GM10266 (cell line): ENCODE data around the gene NLGN2.
"Not testable (repeated sequence)": the region's sequence is repeated elsewhere in the genome, so short reads cannot be mapped to it uniquely, and the experiment has no call there.

Source experiments
- DNase-seq: peaks from one replicate; pipeline ENCODE4 v3.0.0; 2012; ENCODE audit errors: extremely low spot score
- TF ChIP-seq, protein P1 (sequence below): IDR thresholded peaks from 2 replicates; pipeline ENCODE4 v1.5.1; 2012; ENCODE audit warnings: mild to moderate bottlenecking, low read depth; ENCODE audit not compliant: control insufficient read depth, insufficient read depth; ENCODE audit errors: missing control alignments

NLGN2 gene

DNA sequence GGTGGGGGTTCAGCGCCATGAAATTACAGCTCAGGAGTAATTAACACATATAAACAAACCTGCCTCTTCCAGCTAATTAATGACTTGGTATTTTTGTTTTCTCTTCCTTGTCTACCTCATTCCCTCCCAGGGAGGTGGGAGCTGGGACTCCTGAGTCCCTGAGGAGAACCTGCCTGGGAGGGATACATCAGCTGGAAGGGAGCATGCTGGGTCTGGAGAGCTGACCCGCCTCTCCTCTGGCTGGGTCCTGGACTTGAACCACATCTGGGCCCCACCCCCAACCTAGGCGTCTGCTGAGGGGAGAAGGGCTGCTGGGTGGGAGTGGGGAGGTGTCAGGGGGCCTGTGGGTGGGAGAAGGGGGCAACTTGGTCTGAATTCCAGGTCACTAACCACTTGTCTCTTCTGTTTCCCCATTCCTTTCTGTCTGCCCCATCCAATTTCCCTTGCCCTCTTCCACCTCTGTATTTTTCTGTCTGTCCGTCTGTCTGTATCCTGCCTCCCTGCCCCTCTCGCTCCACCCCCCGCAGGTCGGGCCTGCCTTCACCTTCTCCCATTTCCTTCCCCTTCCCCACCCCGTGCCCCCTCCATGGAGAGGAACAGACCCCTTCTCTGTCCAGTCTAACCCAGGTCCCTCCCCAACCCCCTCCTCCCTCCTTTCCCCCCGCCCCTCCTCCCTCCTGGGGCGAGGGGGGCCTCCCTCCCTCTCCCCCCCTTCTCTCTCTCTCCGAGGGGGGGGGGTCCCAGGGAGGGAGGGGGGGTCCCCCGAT, at the start of gene NLGN2:
NLGN2 (plus strand) TSS at position 361 of the 767 bp plus-strand sequence. CDS start 411 bp downstream, outside the sequence.
- TF ChIP-seq, protein P1, sequence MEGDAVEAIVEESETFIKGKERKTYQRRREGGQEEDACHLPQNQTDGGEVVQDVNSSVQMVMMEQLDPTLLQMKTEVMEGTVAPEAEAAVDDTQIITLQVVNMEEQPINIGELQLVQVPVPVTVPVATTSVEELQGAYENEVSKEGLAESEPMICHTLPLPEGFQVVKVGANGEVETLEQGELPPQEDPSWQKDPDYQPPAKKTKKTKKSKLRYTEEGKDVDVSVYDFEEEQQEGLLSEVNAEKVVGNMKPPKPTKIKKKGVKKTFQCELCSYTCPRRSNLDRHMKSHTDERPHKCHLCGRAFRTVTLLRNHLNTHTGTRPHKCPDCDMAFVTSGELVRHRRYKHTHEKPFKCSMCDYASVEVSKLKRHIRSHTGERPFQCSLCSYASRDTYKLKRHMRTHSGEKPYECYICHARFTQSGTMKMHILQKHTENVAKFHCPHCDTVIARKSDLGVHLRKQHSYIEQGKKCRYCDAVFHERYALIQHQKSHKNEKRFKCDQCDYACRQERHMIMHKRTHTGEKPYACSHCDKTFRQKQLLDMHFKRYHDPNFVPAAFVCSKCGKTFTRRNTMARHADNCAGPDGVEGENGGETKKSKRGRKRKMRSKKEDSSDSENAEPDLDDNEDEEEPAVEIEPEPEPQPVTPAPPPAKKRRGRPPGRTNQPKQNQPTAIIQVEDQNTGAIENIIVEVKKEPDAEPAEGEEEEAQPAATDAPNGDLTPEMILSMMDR = no peak

DNA sequence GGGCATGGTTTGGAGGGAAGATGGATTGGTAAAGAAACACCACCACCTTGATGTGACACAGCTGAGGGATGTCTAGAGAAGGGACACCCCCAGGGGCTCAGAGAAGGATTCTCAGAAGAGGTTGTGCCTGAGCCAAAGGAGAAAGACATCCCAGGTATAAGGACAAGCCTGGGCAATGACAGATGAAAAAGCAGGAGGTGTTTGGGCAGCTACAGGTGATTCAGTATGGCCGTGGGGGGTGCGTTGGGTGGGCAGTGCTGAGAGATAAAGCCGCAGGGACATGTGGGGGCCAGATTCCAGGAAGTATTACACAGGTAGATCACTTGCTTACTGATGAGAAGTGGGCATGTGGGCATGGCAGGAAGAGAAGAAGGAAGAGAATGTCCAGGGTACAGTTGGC, 45.7 kb upstream of the NLGN2 start:
- TF ChIP-seq, protein P1 = no peak
- DNase-seq = no peak

More for the DNA sequence above, at the start of gene NLGN2:
- DNase-seq = no peak

DNA sequence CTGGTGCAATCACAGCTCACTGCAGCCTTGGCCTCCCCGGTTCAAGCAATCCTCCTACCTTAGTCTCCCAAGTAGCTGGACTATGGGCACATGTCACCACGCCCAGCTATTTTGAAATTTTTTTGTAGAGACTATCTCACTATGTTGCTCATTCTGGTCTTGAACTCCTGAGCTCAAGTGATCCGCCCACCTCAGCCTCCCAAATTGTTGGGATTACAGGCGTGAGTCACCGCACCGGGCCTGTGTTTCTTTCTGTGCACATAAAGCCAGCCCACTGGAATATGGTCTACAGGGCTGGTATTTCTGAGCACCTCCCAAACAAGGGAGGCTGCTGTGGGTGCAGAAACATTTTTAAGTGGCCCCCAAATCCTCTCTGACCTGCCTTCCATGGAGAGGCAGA, 44.3 kb upstream of the NLGN2 start:
- TF ChIP-seq, protein P1 = no peak
- no peak for DNase-seq

DNA sequence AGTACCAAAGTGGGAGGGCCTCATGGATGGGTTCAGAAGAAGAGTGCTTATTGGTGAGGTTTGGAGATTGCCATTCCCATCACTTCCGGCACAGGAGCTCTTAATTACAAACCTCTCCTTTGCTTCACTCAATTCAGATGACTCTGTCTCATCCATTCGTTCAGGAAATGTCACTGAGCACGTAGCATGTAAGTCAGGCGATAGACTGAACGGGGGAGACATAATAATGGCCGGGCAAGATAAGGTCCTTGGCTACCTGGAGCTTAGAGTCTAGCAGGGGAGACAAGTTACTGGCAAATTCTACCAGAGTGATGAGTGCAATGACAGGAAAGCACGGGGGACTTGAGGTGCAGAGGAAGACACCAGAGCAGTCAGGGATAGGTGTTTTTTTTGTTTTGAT, 41.7 kb upstream of the NLGN2 start:
- DNase-seq = not testable (repeated sequence)

DNA sequence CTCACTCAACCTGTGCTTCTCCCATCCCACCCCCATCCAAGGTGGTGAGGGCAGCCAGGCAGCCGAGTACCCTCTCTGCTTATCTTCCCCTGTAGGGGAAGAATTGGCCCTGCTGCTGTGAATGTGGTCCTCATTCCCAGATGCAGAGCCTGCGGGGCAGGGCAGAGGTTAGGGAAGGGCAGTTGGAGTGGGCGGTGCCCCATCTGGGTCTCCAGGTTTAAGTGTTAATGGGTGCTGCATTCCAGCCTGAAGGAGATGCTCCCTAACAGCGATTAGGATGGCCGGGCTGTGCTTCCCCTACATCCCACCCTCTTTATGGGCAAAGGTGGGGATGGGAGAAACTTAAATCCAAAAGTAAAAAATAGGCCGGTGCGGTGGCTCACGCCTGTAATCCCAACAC, 40.6 kb upstream of the NLGN2 start:
- TF ChIP-seq, protein P1 = no peak
- no peak for DNase-seq

DNA sequence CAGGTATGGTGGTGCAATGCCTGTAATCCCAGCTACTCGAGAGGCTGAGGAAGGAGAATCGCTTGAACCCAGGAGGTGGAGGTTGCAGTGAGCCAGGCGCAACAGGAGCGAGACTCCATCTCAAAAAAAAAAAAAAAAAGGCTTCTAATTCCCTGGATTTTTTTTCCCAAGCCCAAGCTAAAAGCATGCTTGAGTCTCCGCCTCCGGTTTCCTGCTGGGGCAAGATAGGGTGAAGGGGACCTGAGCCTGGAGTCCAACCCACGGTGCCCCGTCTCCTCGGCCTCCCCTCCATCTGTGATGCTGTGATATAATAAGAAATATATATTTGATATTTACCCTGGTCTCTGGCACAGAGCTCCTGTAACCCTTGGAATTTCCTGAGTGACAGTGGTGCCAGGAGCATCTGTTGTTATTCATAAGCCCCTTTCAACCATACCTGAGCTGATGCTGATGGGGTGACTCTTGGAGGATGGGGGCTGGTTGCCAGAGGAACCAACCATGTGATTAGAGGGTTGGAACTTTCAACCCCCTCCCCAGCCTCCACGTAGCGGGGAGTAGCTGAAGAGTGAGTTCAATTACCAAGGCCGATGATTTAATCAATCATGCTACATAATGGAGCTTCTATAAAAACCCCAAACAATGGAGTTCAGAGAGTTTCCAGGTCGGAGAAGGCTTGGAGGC, 39.6 kb upstream of the NLGN2 start:
- no peak for DNase-seq
- TF ChIP-seq, protein P1 = no peak

DNA sequence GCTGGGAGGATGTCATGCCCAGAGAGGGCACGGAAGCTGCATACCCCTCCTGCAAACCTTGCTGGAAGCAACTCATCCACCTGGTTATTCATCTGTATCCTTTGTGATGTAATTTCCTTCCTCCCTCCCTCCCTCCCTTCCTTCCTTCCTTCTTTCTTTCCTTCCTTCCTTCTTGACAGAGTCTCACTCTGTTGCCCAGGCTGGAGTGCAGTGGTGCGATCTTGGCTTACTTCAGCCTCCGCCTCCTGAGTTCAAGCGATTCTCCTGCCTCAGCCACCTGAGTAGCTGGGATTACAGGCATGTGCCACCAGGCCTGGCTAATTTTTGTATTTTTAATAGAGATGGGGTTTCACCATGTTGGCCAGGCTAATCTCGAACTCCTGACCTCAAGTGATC, 39.0 kb upstream of the NLGN2 start:
- DNase-seq = not testable (repeated sequence)

DNA sequence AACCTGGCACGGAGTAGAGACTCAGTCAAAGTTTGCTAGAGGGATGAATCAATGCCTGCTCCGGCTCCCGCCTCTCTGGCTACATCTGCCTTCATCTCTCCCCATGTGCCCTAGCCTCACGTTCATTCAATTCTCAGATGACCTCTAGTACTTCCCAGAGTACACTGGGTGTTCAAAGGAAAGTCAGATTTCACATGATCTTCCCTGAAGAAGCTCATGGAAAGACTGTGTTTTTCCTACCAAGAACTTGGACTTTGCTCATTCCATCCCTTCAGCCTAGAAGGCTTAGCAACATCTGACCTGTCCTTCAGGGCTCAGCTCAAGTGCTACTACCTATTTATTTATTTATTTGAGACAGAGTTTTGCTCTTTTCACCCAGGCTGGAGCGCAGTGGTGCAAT, 37.8 kb upstream of the NLGN2 start:
- DNase-seq = no peak
- TF ChIP-seq, protein P1 = no peak
